Testis (tissue), 3 donors: ENCODE results near the gene ATP13A4. TPM values are rescaled to one million over a fixed set of nuclear protein-coding genes. Genes with fewer than 3 reads are reported as not detected.

Experiments used
- DNase-seq: peaks from one replicate; pipeline ENCODE4 v3.0.0-alpha.2; 2019
- H3K27ac ChIP-seq, 2 donors: fragments of 200-600 bp; sonication (generic); one replicate each; pipeline ENCODE4 v1.5.1; 2019
- H3K27me3 ChIP-seq: fragments of 200-600 bp; sonication (generic); one replicate; pipeline ENCODE4 v1.5.1; 2019
- H3K36me3 ChIP-seq: fragments of 200-600 bp; sonication (generic); one replicate; pipeline ENCODE4 v1.5.1; 2017; ENCODE audit warnings: low read depth; ENCODE audit errors: missing control alignments
- H3K4me1 ChIP-seq: fragments of 200-600 bp; sonication (generic); one replicate; pipeline ENCODE4 v1.5.1; 2019
- H3K4me3 ChIP-seq, 2 donors: fragments of 200-600 bp; sonication (generic); one replicate each; pipeline ENCODE4 v1.5.1; 2017 to 2019
- H3K9me3 ChIP-seq: fragments of 200-600 bp; sonication (generic); one replicate; pipeline ENCODE4 v1.5.1; 2017
- POLR2A ChIP-seq: fragments of 450-650 bp; IDR thresholded peaks from one replicate; pipeline ENCODE4 v1.6.1; 2017; ENCODE audit warnings: antibody characterized with exemption, mild to moderate bottlenecking, moderate library complexity
- WGBS, 2 donors: methylation state at CpG; one replicate each; pipeline ENCODE4 v1.1.5; 2018; 5-methylcytosine and 5-hydroxymethylcytosine counted together
- intact Hi-C: fragments of 100-400 bp; cut with DNase I; formaldehyde crosslinking; loops from one replicate; pipeline ENCODE4 v1.15.1; 2023; ENCODE audit warnings: low total_unique reads
- polyA plus RNA-seq: library from polyadenylated mRNA; stranded (reverse); fragments of 350-450 nt; fragmentation: Illumina TruSeq; extraction: RNeasy Lipid Tissue Mini Kit (QIAGEN cat#74804); gene quantifications from one replicate; pipeline ENCODE4 v1.2.3, GENCODE V29; 2014; ENCODE audit warnings: low read depth, low replicate concordance; ENCODE audit not compliant: insufficient read depth
- total RNA-seq, 2 donors: library from RNA; depleted of rRNA; stranded (reverse); fragments of >200 nt; gene quantifications; one replicate each; pipeline ENCODE4 v1.2.3, GENCODE V29; 2016
- TF ChIP-seq, protein P1 (sequence below), 3 experiments: fragments of 450-650 bp in 2 of 3; fragments of 200-600 bp in 1 of 3; sonication (generic) in 1 of 3; IDR thresholded peaks; one replicate each; pipeline ENCODE4 v1.5.1; 2016 to 2019; ENCODE audit warnings: antibody characterized with exemption in 3 of 3, mild to moderate bottlenecking in 2 of 3, moderate library complexity in 1 of 3

The ATP13A4 gene
- total and polyA plus RNA-seq, 3 donors from 2014 or later, result 0.98 to 4.1 (median 1.9) TPM

DNA sequence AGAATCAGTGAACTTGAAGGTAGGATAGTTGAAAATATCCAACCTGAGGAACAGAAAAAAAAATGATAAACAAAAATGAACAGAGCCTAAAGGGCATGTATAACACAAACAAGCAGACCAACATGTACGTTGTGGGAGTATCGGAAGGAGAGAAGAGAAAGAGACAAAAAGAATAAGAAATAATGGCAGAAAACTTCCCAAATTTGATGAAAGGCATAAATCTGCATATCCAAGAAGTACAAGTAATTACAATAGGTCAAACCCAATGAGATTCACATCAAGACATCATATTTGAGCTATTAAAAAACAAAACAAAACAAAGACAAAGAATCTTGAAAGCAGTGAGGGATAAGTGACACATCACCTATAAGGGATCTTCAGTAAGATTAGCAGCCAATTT, 138.1 kb downstream of the ATP13A4 start:
- no peak overlapping the region for H3K4me3 ChIP-seq

DNA sequence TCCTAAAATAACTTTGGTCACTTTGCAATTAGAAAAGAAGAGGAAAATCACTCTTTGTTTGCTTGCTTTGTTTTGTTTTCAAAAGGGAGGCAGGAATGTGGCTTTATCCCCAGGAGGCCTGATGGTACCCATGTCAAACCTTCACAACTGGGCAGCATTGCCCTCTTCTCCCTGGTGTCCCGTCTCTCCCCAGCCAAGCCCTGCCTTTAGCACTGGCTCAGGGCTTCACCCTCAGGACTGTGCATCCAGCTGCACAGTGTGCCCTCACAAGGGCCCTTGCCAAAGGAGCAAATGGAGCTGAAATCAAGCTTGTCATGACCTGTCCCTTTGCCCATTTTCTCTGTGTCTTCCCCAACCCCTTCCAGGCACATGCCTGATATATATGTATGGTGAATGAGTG, 147.0 kb downstream of the ATP13A4 start:
- H3K4me1 ChIP-seq, result no peaks in the 10 kb centered on the region
- WGBS, 2 donors, result 60 to 81% methylated on average over 1 of the region's 1 CpG
- intact Hi-C loops, result no loop called here
- no peak overlapping the region for H3K27ac ChIP-seq
- no peaks in the 10 kb centered on the region for H3K27me3 ChIP-seq
- no peaks in the 10 kb centered on the region for H3K36me3 ChIP-seq
- H3K4me3 ChIP-seq, result no peak overlapping the region
- TF ChIP-seq, protein P1, sequence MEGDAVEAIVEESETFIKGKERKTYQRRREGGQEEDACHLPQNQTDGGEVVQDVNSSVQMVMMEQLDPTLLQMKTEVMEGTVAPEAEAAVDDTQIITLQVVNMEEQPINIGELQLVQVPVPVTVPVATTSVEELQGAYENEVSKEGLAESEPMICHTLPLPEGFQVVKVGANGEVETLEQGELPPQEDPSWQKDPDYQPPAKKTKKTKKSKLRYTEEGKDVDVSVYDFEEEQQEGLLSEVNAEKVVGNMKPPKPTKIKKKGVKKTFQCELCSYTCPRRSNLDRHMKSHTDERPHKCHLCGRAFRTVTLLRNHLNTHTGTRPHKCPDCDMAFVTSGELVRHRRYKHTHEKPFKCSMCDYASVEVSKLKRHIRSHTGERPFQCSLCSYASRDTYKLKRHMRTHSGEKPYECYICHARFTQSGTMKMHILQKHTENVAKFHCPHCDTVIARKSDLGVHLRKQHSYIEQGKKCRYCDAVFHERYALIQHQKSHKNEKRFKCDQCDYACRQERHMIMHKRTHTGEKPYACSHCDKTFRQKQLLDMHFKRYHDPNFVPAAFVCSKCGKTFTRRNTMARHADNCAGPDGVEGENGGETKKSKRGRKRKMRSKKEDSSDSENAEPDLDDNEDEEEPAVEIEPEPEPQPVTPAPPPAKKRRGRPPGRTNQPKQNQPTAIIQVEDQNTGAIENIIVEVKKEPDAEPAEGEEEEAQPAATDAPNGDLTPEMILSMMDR (IDR thresholded peaks at IDR 0.05), result no peak
- no peak for TF ChIP-seq POLR2A
- no peaks in the 10 kb centered on the region for H3K9me3 ChIP-seq
- no peak for DNase-seq

More for the DNA sequence above, 138.1 kb downstream of the ATP13A4 start:
- no peaks in the 10 kb centered on the region for H3K36me3 ChIP-seq
- H3K4me1 ChIP-seq, result no peaks in the 10 kb centered on the region
- no peaks in the 10 kb centered on the region for H3K9me3 ChIP-seq
- no peak overlapping the region for H3K27ac ChIP-seq
- intact Hi-C loops, result no loop called here
- H3K27me3 ChIP-seq, result no peaks in the 10 kb centered on the region
- TF ChIP-seq, protein P1 (IDR thresholded peaks at IDR 0.05), result no peak
- no peak for TF ChIP-seq POLR2A
- 95 to 97% methylated on average over 2 of the region's 2 CpGs for WGBS, 2 donors
- no peak for DNase-seq

DNA sequence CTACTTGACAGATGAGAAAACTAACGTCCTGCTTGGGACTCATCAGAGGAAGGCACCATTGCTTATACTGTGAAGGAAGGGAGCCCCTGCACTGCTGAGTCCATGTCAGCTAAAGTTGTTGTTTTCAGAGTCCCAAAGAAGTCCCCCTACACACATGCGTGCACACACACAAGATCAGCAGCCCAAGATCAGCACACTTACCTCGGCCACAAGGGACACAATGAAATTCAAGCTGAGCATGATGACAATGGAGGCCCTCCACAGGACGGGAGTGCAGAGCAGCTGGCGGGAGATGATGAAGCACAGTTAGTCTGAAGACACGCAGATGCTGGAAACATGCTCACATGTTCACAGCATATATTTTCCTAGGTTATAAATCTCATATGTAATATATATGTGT, 147.6 kb downstream of the ATP13A4 start:
- Histone ChIP-seq H3K27ac (no peak overlapping the region), H3K36me3 (no peaks in the 10 kb centered on the region), H3K4me3 (no peak overlapping the region), H3K4me1 (no peaks in the 10 kb centered on the region), H3K9me3 (no peaks in the 10 kb centered on the region), H3K27me3 (no peaks in the 10 kb centered on the region)
- WGBS, 2 donors, result 74 to 80% methylated on average over 6 of the region's 6 CpGs
- TF ChIP-seq POLR2A, result no peak
- TF ChIP-seq, protein P1 (IDR thresholded peaks at IDR 0.05), result no peak
- no peak for DNase-seq
- intact Hi-C loops, result no loop called here

DNA sequence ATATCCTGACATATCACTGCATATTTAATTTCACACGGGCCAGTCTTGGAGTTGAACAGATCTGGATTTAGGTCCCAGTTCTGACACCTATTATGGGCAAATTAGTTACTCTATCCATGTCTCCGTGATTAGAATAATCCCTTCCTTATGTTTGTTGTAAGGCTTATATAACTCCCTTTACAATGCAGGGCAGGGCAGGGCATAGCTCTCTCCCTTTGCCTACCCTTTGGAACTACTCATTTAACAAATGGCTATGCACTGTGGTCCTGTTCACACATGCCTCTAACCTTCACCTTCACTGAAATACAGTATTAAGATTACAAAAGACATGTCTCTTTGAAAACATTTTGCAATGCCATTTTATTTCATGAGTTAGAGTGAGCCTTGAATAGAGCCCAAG, 151.4 kb downstream of the ATP13A4 start:
- no peak for TF ChIP-seq POLR2A
- TF ChIP-seq, protein P1 (IDR thresholded peaks at IDR 0.05), result no peak
- no peaks in the 10 kb centered on the region for H3K4me1 ChIP-seq
- H3K27ac ChIP-seq, result no peak overlapping the region
- H3K27me3 ChIP-seq, result no peaks in the 10 kb centered on the region
- intact Hi-C loops, result no loop called here
- 90 to 94% methylated on average over 2 of the region's 2 CpGs for WGBS, 2 donors
- no peak for DNase-seq
- no peak overlapping the region for H3K4me3 ChIP-seq
- H3K36me3 ChIP-seq, result no peaks in the 10 kb centered on the region
- no peaks in the 10 kb centered on the region for H3K9me3 ChIP-seq

DNA sequence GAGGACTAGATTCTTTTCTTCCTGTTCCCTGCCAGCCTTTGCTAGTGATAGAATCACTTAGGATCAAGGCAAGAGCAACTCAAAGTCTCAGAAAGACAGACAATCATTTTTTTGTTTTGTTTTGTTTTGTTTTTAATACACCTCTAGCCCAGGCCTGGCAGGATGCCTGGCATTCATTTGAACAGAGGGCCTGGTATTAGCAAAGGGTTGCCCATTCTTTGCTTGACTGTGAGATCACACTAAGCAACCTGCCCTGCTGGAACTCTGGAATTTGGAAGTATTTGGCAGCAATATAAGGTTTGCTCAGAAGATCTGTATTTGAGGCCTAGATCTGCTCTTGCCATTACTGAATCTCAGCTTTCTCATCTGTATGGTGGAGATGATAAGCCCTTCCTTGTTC, 154.4 kb downstream of the ATP13A4 start:
- Histone ChIP-seq H3K27ac (no peak overlapping the region), H3K9me3 (no peaks in the 10 kb centered on the region), H3K4me3 (no peak overlapping the region), H3K36me3 (no peaks in the 10 kb centered on the region), H3K27me3 (no peaks in the 10 kb centered on the region), H3K4me1 (no peaks in the 10 kb centered on the region)
- TF ChIP-seq, protein P1 (IDR thresholded peaks at IDR 0.05), result no peak
- no peak for TF ChIP-seq POLR2A
- intact Hi-C loops, result no loop called here
- DNase-seq, result no peak
